A549 (cell line): Measurements from ENCODE around the gene ZNF12. TPM values are rescaled to one million over a fixed set of nuclear protein-coding genes. Genes with fewer than 3 reads are reported as not detected.

Experiments
- ATAC-seq, 2 experiments: fragments of 200-7000 bp in 1 of 2; fragments of >200 bp in 1 of 2; cut with Nextera tagmentation in 1 of 2; cut with Tn5 transposase in 1 of 2; 3 replicates each; pipeline versions ENCODE4 v1.8.0 to v1.9.1; 2018 to 2020; ENCODE audit warnings: mild to moderate bottlenecking in 1 of 2, moderate library complexity in 1 of 2
- CTCF ChIA-PET: fragments of 300-600 bp; sonication (Branson Sonifier 250); formaldehyde crosslinking; extraction: SDS; loops from one replicate; lab custom pipeline; 2021; ENCODE audit warnings: antibody characterized with exemption, inconsistent platforms; lab: Yijun Ruan, JAX
- POLR2A ChIA-PET: fragments of 350-600 bp; formaldehyde crosslinking; extraction: SDS; loops from one replicate; lab custom pipeline; 2021; ENCODE audit warnings: antibody characterized with exemption, inconsistent platforms; lab: Yijun Ruan, JAX
- DNase-seq, 2 experiments: peaks; one replicate each; pipeline versions ENCODE4 v3.0.0 to v3.0.0-alpha.2; 2011 to 2016; ENCODE audit warnings: low read depth in 1 of 2, low spot score in 1 of 2
- FAIRE-seq: peaks from 2 replicates; lab custom pipeline; 2011; peaks lifted over from hg19 to GRCh38; lab: Jason Lieb, UNC
- H3K27ac ChIP-seq, 2 experiments: fragments of >200 bp; sonication (Bioruptor Twin); formaldehyde crosslinking; 3 replicates each; pipeline ENCODE4 v1.5.1; 2016 to 2017
- H3K4me1 ChIP-seq: fragments of >200 bp; sonication (Bioruptor Twin); formaldehyde crosslinking; 3 replicates; pipeline ENCODE4 v1.6.1; 2016
- H3K4me2 ChIP-seq: fragments of >200 bp; sonication (Bioruptor Twin); formaldehyde crosslinking; 3 replicates; pipeline ENCODE4 v1.6.1; 2016
- H3K4me3 ChIP-seq: fragments of >200 bp; sonication (Bioruptor Twin); formaldehyde crosslinking; 3 replicates; pipeline ENCODE4 v1.5.1; 2016
- H3K9me3 ChIP-seq: fragments of >200 bp; sonication (Bioruptor Twin); formaldehyde crosslinking; 3 replicates; pipeline ENCODE4 v1.6.1; 2016
- BHLHE40 ChIP-seq: IDR thresholded peaks from 2 replicates; pipeline ENCODE4 v1.6.1; 2012; ENCODE audit warnings: low read depth, low read length, inconsistent platforms
- CHD2 ChIP-seq: fragments of 150-350 bp; IDR thresholded peaks from 2 replicates; pipeline ENCODE4 v1.6.1; 2014; ENCODE audit warnings: low read length; ENCODE audit not compliant: partially characterized antibody
- EHMT2 ChIP-seq: fragments of 200-600 bp; sonication (generic); IDR thresholded peaks from 2 replicates; pipeline ENCODE4 v1.6.1; 2016; ENCODE audit warnings: antibody characterized with exemption, low read depth, mild to moderate bottlenecking, moderate library complexity
- ESRRA ChIP-seq: fragments of 150-350 bp; IDR thresholded peaks from 2 replicates; pipeline ENCODE4 v1.6.1; 2014; ENCODE audit warnings: mild to moderate bottlenecking, low read length, borderline replicate concordance
- GATA3 ChIP-seq: IDR thresholded peaks from 2 replicates; pipeline ENCODE4 v1.6.1; 2012; ENCODE audit warnings: borderline replicate concordance
- HDAC2 ChIP-seq: fragments of 200-600 bp; sonication (generic); IDR thresholded peaks from 2 replicates; pipeline ENCODE4 v1.6.1; 2016
- HEYL ChIP-seq: fragments of 250-450 bp; sonication (Bioruptor Pico); IDR thresholded peaks from 2 replicates; pipeline ENCODE4 v1.8.0; 2021; ENCODE audit warnings: mild to moderate bottlenecking, moderate library complexity
- HOXB13 ChIP-seq: fragments of 250-450 bp; sonication (Bioruptor Pico); IDR thresholded peaks from 2 replicates; pipeline ENCODE4 v1.5.0; 2020; ENCODE audit warnings: low read depth, mild to moderate bottlenecking, moderate library complexity
- HOXB5 ChIP-seq: fragments of 250-450 bp; sonication (Bioruptor Pico); IDR thresholded peaks from 2 replicates; pipeline ENCODE4 v1.5.0; 2020; ENCODE audit warnings: mild to moderate bottlenecking, moderate library complexity
- KDM1A ChIP-seq: fragments of 200-600 bp; sonication (generic); IDR thresholded peaks from 2 replicates; pipeline ENCODE4 v1.6.1; 2016; ENCODE audit warnings: low read depth, mild to moderate bottlenecking
- MYC ChIP-seq: IDR thresholded peaks from 2 replicates; pipeline ENCODE4 v1.6.1; 2012; ENCODE audit warnings: mild to moderate bottlenecking, inconsistent platforms, low read length, improper control_type of control experiment, borderline replicate concordance
- POLR2A ChIP-seq: IDR thresholded peaks from 2 replicates; pipeline ENCODE4 v1.6.1; 2012; ENCODE audit warnings: mild to moderate bottlenecking, low read length
- RCOR1 ChIP-seq: fragments of 150-350 bp; IDR thresholded peaks from 2 replicates; pipeline ENCODE4 v1.6.1; 2014; ENCODE audit warnings: antibody characterized with exemption, low read length, low read depth
- RFX5 ChIP-seq: fragments of 450-650 bp; IDR thresholded peaks from 2 replicates; pipeline ENCODE4 v1.7.1; 2014; ENCODE audit warnings: antibody characterized with exemption, mild to moderate bottlenecking, moderate library complexity
- RNF2 ChIP-seq: fragments of 200-600 bp; sonication (generic); IDR thresholded peaks from 2 replicates; pipeline ENCODE4 v1.6.1; 2016; ENCODE audit warnings: low read depth, mild to moderate bottlenecking, antibody characterized with exemption, moderate library complexity, borderline replicate concordance
- SMC3 ChIP-seq: fragments of >200 bp; sonication (Bioruptor Twin); formaldehyde crosslinking; IDR thresholded peaks from 3 replicates; pipeline ENCODE4 v1.6.1; 2018; ENCODE audit warnings: inconsistent platforms
- TFCP2L1 ChIP-seq: fragments of 250-450 bp; sonication (Bioruptor Pico); IDR thresholded peaks from 2 replicates; pipeline ENCODE4 v1.5.0; 2021; ENCODE audit warnings: mild to moderate bottlenecking
- ZC3H11A ChIP-seq: fragments of 450-650 bp; IDR thresholded peaks from 2 replicates; pipeline ENCODE4 v1.6.1; 2014; ENCODE audit warnings: antibody characterized with exemption, mild to moderate bottlenecking
- ZFP36 ChIP-seq: fragments of 450-650 bp; IDR thresholded peaks from 2 replicates; pipeline ENCODE4 v1.6.1; 2014; ENCODE audit warnings: borderline replicate concordance; ENCODE audit not compliant: partially characterized antibody
- WGBS: methylation state at CpG from one replicate; pipeline ENCODE4 v1.1.6; 2017; ENCODE audit errors: missing lambda C conversion rate; 5-methylcytosine and 5-hydroxymethylcytosine counted together
- polyA plus RNA-seq, 4 experiments: library from polyadenylated mRNA; depleted of rRNA in 3 of 4; stranded (reverse); fragments of >200 nt; fragmentation: RNase III in 1 of 4; extraction: RNeasy Plus Mini Kit Qiagen cat#74134 plus additional on column Dnase treatment in 1 of 4; gene quantifications; 2 replicates in 3 of 4; 3 replicates in 1 of 4; pipeline ENCODE4 v1.2.3, GENCODE V29; 2011 to 2017
- TF ChIP-seq, protein P1 (sequence below): IDR thresholded peaks from 2 replicates; pipeline ENCODE4 v1.6.1; 2012; ENCODE audit warnings: low read depth, borderline replicate concordance
- TF ChIP-seq, protein P2 (sequence below): fragments of 250-450 bp; sonication (Bioruptor Pico); IDR thresholded peaks from 2 replicates; pipeline ENCODE4 v1.5.0; 2021; ENCODE audit warnings: mild to moderate bottlenecking, moderate library complexity, borderline replicate concordance
- TF ChIP-seq, protein P3 (sequence below): IDR thresholded peaks from 2 replicates; pipeline ENCODE4 v1.6.1; 2012
- TF ChIP-seq, protein P4 (sequence below): fragments of 450-650 bp; IDR thresholded peaks from 2 replicates; pipeline ENCODE4 v1.6.1; 2014; ENCODE audit warnings: antibody characterized with exemption
- TF ChIP-seq, protein P5 (sequence below): fragments of >200 bp; sonication (Bioruptor Twin); formaldehyde crosslinking; IDR thresholded peaks from 3 replicates; pipeline ENCODE4 v1.5.1; 2016
- TF ChIP-seq, protein P6 (sequence below): fragments of 150-350 bp; IDR thresholded peaks from 2 replicates; pipeline ENCODE4 v1.6.1; 2014; ENCODE audit warnings: low read depth, mild to moderate bottlenecking, low read length

The ZNF12 gene
- polyA plus RNA-seq, 2 of the 4 experiments (the other 2 are of a cell fraction): 8.8 to 23.9 TPM

DNA sequence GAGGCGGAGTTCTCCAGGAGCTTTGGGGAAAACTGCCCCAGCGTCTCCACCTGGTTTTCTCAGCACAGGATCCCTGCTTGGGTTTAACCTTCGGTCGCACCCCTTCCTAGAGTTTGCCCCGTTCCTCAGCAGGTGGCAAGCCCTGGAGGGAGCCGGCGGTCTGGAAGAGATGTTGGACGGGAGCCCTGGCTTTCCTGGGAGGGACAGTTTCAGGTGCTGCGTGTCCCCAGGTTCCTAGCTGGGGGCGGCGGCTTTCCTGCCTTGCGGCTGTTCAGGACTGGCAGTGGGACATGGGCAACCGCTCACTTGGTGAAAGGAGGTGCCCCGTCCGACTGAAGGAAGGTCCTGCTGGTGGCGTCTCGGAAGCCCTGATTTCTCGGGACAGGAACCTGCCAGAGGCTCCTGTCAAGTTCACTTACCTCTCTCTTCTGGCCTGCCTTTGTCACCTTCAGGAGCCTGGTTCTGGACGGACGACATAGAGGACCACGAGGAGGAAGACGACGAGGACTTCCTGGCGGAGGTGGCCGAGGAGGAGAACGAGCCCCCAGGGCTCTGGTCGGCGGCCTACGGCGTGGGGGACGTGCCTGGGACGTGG is 54.8 kb downstream of the ZNF12 start:
- Histone ChIP-seq H3K4me1 (no peaks in the 10 kb centered on the region), H3K4me3 (no peak overlapping the region), H3K4me2 (no peak overlapping the region), H3K27ac (no peak overlapping the region), H3K9me3 (peaks cover 43% of the 10 kb centered on the region)
- POLR2A ChIA-PET: no interaction called here
- WGBS: 97% methylated on average over 29 of the region's 32 CpGs
- ATAC-seq (no peak), DNase-seq (no peak), FAIRE-seq (no peak)
- CTCF ChIA-PET: interaction anchor here (0.6 kb wide), 1 partner anchor 78 kb away, joined by 3 read pairs; no protein-coding TSS in a partner anchor
- TF ChIP-seq GATA3: no peak
- no peak for TF ChIP-seq TFCP2L1 (CRISPR knock-in tag)
- TF ChIP-seq, protein P1, sequence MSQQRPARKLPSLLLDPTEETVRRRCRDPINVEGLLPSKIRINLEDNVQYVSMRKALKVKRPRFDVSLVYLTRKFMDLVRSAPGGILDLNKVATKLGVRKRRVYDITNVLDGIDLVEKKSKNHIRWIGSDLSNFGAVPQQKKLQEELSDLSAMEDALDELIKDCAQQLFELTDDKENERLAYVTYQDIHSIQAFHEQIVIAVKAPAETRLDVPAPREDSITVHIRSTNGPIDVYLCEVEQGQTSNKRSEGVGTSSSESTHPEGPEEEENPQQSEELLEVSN: no peak
- no peak for TF ChIP-seq MYC
- no peak for TF ChIP-seq KDM1A

DNA sequence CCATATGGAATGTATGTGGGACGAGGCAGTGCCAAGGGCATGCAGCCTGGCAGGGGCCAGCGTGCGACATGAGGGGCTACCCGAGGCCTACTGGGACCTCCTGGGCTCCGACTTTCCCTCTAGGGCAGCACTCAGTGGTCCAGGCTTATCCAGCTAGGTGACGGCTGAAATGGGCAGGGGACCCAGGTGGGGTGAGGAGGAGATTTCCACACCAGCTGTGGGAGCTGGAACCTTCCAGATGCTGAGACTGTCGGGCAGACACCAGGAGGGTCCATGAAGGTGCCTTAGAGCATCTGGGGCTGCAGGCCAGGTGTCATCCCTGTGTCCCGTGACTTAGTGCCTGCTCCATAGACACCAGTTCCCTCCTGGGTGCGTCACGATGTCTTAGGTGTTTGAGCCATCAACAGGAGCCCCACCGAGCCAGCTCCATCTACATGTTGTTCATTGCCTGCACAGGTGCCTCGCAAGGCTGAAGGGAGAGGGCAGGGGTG is 56.2 kb downstream of the ZNF12 start:
- ATAC-seq (no peak), DNase-seq (no peak), FAIRE-seq (no peak)
- peaks cover 35% of the 10 kb centered on the region; the same call in 2 of the 3 replicates for H3K9me3 ChIP-seq
- 95% methylated on average over 12 of the region's 12 CpGs for WGBS
- H3K27ac ChIP-seq: no peak overlapping the region
- POLR2A ChIA-PET: no interaction called here
- CTCF ChIA-PET: interaction anchor here (1.3 kb wide), 1 partner anchor 39 kb away, joined by 3 read pairs; no protein-coding TSS in a partner anchor
- TF ChIP-seq BHLHE40 (no peak), CHD2 (no peak), SMC3 (no peak)
- TF ChIP-seq, protein P2, sequence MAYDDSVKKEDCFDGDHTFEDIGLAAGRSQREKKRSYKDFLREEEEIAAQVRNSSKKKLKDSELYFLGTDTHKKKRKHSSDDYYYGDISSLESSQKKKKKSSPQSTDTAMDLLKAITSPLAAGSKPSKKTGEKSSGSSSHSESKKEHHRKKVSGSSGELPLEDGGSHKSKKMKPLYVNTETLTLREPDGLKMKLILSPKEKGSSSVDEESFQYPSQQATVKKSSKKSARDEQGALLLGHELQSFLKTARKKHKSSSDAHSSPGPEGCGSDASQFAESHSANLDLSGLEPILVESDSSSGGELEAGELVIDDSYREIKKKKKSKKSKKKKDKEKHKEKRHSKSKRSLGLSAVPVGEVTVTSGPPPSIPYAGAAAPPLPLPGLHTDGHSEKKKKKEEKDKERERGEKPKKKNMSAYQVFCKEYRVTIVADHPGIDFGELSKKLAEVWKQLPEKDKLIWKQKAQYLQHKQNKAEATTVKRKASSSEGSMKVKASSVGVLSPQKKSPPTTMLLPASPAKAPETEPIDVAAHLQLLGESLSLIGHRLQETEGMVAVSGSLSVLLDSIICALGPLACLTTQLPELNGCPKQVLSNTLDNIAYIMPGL: no peak
- TF ChIP-seq, protein P3, sequence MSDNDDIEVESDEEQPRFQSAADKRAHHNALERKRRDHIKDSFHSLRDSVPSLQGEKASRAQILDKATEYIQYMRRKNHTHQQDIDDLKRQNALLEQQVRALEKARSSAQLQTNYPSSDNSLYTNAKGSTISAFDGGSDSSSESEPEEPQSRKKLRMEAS: no peak
- no peak overlapping the region for H3K4me2 ChIP-seq
- no peaks in the 10 kb centered on the region for H3K4me1 ChIP-seq
- no peak overlapping the region for H3K4me3 ChIP-seq

DNA sequence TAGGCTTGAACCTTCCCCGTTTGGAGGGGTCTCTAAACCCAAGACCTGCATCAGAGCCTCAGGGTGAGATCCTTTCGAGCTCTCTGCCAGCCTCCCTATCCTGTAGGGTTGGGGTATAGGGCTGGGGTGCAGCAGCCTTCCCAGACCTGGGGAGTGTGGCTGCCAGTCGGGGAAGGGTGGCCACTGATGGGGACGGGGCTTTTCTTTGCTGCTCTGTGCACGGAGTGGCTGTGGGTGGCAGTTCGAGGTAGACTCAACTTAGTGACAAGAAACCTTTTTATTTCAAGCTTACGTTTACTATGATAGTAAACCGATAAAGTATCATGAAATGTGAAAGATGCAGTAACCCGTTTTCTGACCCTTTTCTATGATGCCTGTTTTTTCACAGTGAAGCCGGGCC is 56.7 kb downstream of the ZNF12 start:
- no peak overlapping the region for H3K4me2 ChIP-seq
- DNase-seq (no peak), ATAC-seq (no peak), FAIRE-seq (no peak)
- ChIA-PET POLR2A (no interaction called here), CTCF (interaction anchor here (1.3 to 1.5 kb wide), 2 partner anchors 38 to 60 kb away, joined by 3 to 6 read pairs; partner anchors contain the start of gene INTS15)
- H3K4me1 ChIP-seq: no peaks in the 10 kb centered on the region
- no peak overlapping the region for H3K27ac ChIP-seq
- H3K9me3 ChIP-seq: peaks cover 31% of the 10 kb centered on the region; the same call in 2 of the 3 replicates
- WGBS: 98% methylated on average over 10 of the region's 10 CpGs
- no peak overlapping the region for H3K4me3 ChIP-seq
- TF ChIP-seq SMC3: no peak
- TF ChIP-seq, protein P4, sequence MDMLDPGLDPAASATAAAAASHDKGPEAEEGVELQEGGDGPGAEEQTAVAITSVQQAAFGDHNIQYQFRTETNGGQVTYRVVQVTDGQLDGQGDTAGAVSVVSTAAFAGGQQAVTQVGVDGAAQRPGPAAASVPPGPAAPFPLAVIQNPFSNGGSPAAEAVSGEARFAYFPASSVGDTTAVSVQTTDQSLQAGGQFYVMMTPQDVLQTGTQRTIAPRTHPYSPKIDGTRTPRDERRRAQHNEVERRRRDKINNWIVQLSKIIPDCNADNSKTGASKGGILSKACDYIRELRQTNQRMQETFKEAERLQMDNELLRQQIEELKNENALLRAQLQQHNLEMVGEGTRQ: no peak
- no peak for TF ChIP-seq HOXB5 (CRISPR knock-in tag)
- TF ChIP-seq HEYL (CRISPR knock-in tag): no peak
- no peak for TF ChIP-seq ESRRA
- no peak for TF ChIP-seq POLR2A
- TF ChIP-seq RFX5: no peak
- TF ChIP-seq ZC3H11A: no peak
- no peak for TF ChIP-seq RNF2
- TF ChIP-seq, protein P5, sequence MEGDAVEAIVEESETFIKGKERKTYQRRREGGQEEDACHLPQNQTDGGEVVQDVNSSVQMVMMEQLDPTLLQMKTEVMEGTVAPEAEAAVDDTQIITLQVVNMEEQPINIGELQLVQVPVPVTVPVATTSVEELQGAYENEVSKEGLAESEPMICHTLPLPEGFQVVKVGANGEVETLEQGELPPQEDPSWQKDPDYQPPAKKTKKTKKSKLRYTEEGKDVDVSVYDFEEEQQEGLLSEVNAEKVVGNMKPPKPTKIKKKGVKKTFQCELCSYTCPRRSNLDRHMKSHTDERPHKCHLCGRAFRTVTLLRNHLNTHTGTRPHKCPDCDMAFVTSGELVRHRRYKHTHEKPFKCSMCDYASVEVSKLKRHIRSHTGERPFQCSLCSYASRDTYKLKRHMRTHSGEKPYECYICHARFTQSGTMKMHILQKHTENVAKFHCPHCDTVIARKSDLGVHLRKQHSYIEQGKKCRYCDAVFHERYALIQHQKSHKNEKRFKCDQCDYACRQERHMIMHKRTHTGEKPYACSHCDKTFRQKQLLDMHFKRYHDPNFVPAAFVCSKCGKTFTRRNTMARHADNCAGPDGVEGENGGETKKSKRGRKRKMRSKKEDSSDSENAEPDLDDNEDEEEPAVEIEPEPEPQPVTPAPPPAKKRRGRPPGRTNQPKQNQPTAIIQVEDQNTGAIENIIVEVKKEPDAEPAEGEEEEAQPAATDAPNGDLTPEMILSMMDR: no peak
- no peak for TF ChIP-seq RCOR1
- no peak for TF ChIP-seq EHMT2
- TF ChIP-seq, protein P6, sequence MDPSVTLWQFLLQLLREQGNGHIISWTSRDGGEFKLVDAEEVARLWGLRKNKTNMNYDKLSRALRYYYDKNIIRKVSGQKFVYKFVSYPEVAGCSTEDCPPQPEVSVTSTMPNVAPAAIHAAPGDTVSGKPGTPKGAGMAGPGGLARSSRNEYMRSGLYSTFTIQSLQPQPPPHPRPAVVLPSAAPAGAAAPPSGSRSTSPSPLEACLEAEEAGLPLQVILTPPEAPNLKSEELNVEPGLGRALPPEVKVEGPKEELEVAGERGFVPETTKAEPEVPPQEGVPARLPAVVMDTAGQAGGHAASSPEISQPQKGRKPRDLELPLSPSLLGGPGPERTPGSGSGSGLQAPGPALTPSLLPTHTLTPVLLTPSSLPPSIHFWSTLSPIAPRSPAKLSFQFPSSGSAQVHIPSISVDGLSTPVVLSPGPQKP: no peak
- TF ChIP-seq ZFP36: no peak
- TF ChIP-seq HOXB13: no peak
- TF ChIP-seq, protein P3: no peak
- TF ChIP-seq CHD2: no peak
- TF ChIP-seq HDAC2: no peak
